HepG2 (cell line): ENCODE data around the gene KCNK7. TPM values are rescaled to one million over a fixed set of nuclear protein-coding genes. Genes with fewer than 3 reads are reported as not detected.

Source experiments
- ATRX ChIP-seq: sonication (generic); formaldehyde crosslinking; IDR thresholded peaks from 2 replicates; pipeline ENCODE4 v1.4.0; 2020; ENCODE audit warnings: missing genetic modification reagents, borderline replicate concordance
- ELF3 ChIP-seq: IDR thresholded peaks from 2 replicates; pipeline ENCODE4 v1.6.1; 2016; ENCODE audit warnings: missing genetic modification reagents, missing compliant biosample characterization
- FOXK1 ChIP-seq: sonication (generic); formaldehyde crosslinking; IDR thresholded peaks from 2 replicates; pipeline ENCODE4 v1.4.0; 2020; ENCODE audit warnings: low read depth, missing genetic modification reagents, borderline replicate concordance
- HCFC1 ChIP-seq: fragments of 150-350 bp; IDR thresholded peaks from 2 replicates; pipeline ENCODE4 v1.6.1; 2014; ENCODE audit warnings: low read depth, low read length
- KAT8 ChIP-seq: IDR thresholded peaks from 2 replicates; pipeline ENCODE4 v1.6.1; 2016; ENCODE audit warnings: missing genetic modification reagents, missing compliant biosample characterization
- MXD1 ChIP-seq: sonication (generic); formaldehyde crosslinking; IDR thresholded peaks from 2 replicates; pipeline ENCODE4 v1.4.0; 2020; ENCODE audit warnings: mild to moderate bottlenecking, missing genetic modification reagents
- RARG ChIP-seq: sonication (generic); formaldehyde crosslinking; IDR thresholded peaks from 2 replicates; pipeline ENCODE4 v1.4.0; 2020; ENCODE audit warnings: low read depth, mild to moderate bottlenecking, missing genetic modification reagents
- SIN3A ChIP-seq: IDR thresholded peaks from 2 replicates; pipeline ENCODE4 v1.6.1; 2011; ENCODE audit warnings: low read depth, mild to moderate bottlenecking, control low read depth, low read length, borderline replicate concordance
- SNAPC2 ChIP-seq: sonication (generic); formaldehyde crosslinking; IDR thresholded peaks from 2 replicates; pipeline ENCODE4 v1.8.1; 2022; ENCODE audit warnings: mild to moderate bottlenecking, missing genetic modification reagents
- ZMAT5 ChIP-seq: sonication (generic); formaldehyde crosslinking; IDR thresholded peaks from 2 replicates; pipeline ENCODE4 v1.5.0; 2020; ENCODE audit warnings: mild to moderate bottlenecking, low read depth, missing genetic modification reagents, borderline replicate concordance
- ZNF256 ChIP-seq: sonication (generic); formaldehyde crosslinking; conservative IDR thresholded peaks from 2 replicates; pipeline ENCODE4 v1.4.0; 2020; ENCODE audit warnings: missing genetic modification reagents
- ZNF260 ChIP-seq: sonication (generic); formaldehyde crosslinking; IDR thresholded peaks from 2 replicates; pipeline ENCODE4 v1.4.0; 2020; ENCODE audit warnings: missing genetic modification reagents, low read depth, mild to moderate bottlenecking, borderline replicate concordance
- ZNF30 ChIP-seq: sonication (generic); formaldehyde crosslinking; IDR thresholded peaks from 2 replicates; pipeline ENCODE4 v1.5.0; 2020; ENCODE audit warnings: mild to moderate bottlenecking, missing genetic modification reagents
- ZNF33B ChIP-seq: sonication (generic); formaldehyde crosslinking; IDR thresholded peaks from 2 replicates; pipeline ENCODE4 v1.5.1; 2020; ENCODE audit warnings: mild to moderate bottlenecking, missing genetic modification reagents
- ZNF512B ChIP-seq: sonication (generic); formaldehyde crosslinking; IDR thresholded peaks from 2 replicates; pipeline ENCODE4 v1.5.1; 2020; ENCODE audit warnings: missing genetic modification reagents, mild to moderate bottlenecking, borderline replicate concordance
- ZNF556 ChIP-seq: sonication (generic); formaldehyde crosslinking; IDR thresholded peaks from 2 replicates; pipeline ENCODE4 v1.4.0; 2020; ENCODE audit warnings: mild to moderate bottlenecking, missing genetic modification reagents, borderline replicate concordance
- ZNF567 ChIP-seq: sonication (generic); formaldehyde crosslinking; IDR thresholded peaks from 2 replicates; pipeline ENCODE4 v1.8.1; 2023; ENCODE audit warnings: mild to moderate bottlenecking, missing genetic modification reagents, borderline replicate concordance
- ZNF646 ChIP-seq: sonication (generic); formaldehyde crosslinking; IDR thresholded peaks from 2 replicates; pipeline ENCODE4 v1.9.0; 2021; ENCODE audit warnings: mild to moderate bottlenecking, missing genetic modification reagents
- ZNF713 ChIP-seq: sonication (generic); formaldehyde crosslinking; IDR thresholded peaks from 2 replicates; pipeline ENCODE4 v1.4.0; 2020; ENCODE audit warnings: mild to moderate bottlenecking, missing genetic modification reagents
- ZNF792 ChIP-seq: IDR thresholded peaks from 2 replicates; pipeline ENCODE4 v1.6.1; 2016
- polyA plus RNA-seq, 8 experiments: library from polyadenylated mRNA; depleted of rRNA in 3 of 8; stranded (reverse) in 7 of 8; unstranded in 1 of 8; fragments of >200 nt; fragmentation: Illumina TruSeq in 4 of 8; extraction: Trizol in 4 of 8; gene quantifications; 2 replicates each; pipeline versions ENCODE4 v1.2.1 to v1.2.3, GENCODE V29; 2011 to 2016; ENCODE audit warnings: low read depth in 4 of 8, missing spikeins in 1 of 8, mixed read lengths in 1 of 8; ENCODE audit not compliant: insufficient read depth in 1 of 8
- total RNA-seq, 5 experiments: library from RNA; depleted of rRNA; stranded (reverse); fragments of >200 nt; fragmentation: Illumina TruSeq; extraction: Trizol; gene quantifications; 2 replicates each; pipeline ENCODE4 v1.2.3, GENCODE V29; 2016; ENCODE audit warnings: low read depth in 1 of 5

KCNK7 gene
- total and polyA plus RNA-seq, 2 of the 13 experiments (the other 11 are each of a cell fraction or from before 2014, with no cell fraction given), result 0.11 TPM; not detected in 1

- TF ChIP-seq ZNF512B, result no peak
- no peak for TF ChIP-seq SNAPC2 (CRISPR knock-in tag)
- TF ChIP-seq ZNF567, result no peak
- no peak for TF ChIP-seq ZNF713
- TF ChIP-seq FOXK1 (CRISPR knock-in tag), result peak; percentile 89; the same call in 1 of the 2 replicates
- TF ChIP-seq ZNF33B (CRISPR knock-in tag), result no peak
- no peak for TF ChIP-seq ZMAT5 (CRISPR knock-in tag)
- TF ChIP-seq ZNF792, result no peak
- TF ChIP-seq ZNF646 (CRISPR knock-in tag), result no peak
- peak; percentile 82 for TF ChIP-seq HCFC1
- no peak for TF ChIP-seq ZNF556
- no peak for TF ChIP-seq ZNF260 (CRISPR knock-in tag)
- TF ChIP-seq ZNF256, result no peak
- no peak for TF ChIP-seq ATRX (CRISPR knock-in tag)
- no peak for TF ChIP-seq RARG (CRISPR knock-in tag)
- TF ChIP-seq ELF3, result peak; percentile 77
- TF ChIP-seq ZNF30 (CRISPR knock-in tag), result no peak
- TF ChIP-seq SIN3A, result 0 out of 2 replicates have a peak, but pooled peaks have one; percentile 76
- no peak; the same call in 1 of the 2 replicates for TF ChIP-seq MXD1
- TF ChIP-seq KAT8, result peak; percentile 94
Observed at GRCh38 chr11:65615229-65615949, 19.8 kb upstream of the KCNK7 start, which contains the start of gene PCNX3 (continued).
